Caco-2 (cell line): ENCODE data around the gene GUCD1. TPM values are rescaled to one million over a fixed set of nuclear protein-coding genes. Genes with fewer than 3 reads are reported as not detected.

Experiments used
- BruUV-seq: library from RNA; stranded (reverse); fragments of 400-500 nt; replicated peaks from 2 replicates; lab custom pipeline; 2021; lab: Mats Ljungman, UMichigan
- CTCF ChIA-PET: fragments of 300-600 bp; sonication (Branson Sonifier 250); formaldehyde crosslinking; loops from one replicate; lab custom pipeline; 2022; ENCODE audit warnings: antibody characterized with exemption; lab: Charles Lee
- POLR2A ChIA-PET: fragments of 300-600 bp; sonication (Branson Sonifier 250); formaldehyde crosslinking; loops from one replicate; lab custom pipeline; 2022; ENCODE audit warnings: antibody characterized with exemption; lab: Charles Lee
- DNase-seq, 2 experiments: peaks; one replicate each; pipeline versions ENCODE4 v3.0.0 to v3.0.0-alpha.2; 2020 to 2022
- H3K27me3 ChIP-seq: replicated peaks from 2 replicates; pipeline ENCODE4 v1.6.0; 2011; ENCODE audit warnings: low read length; ENCODE audit not compliant: control insufficient read depth, insufficient read depth
- H3K36me3 ChIP-seq: 2 replicates; pipeline ENCODE4 v1.5.1; 2011; ENCODE audit warnings: low read length; ENCODE audit not compliant: control insufficient read depth, insufficient read depth
- H3K4me1 ChIP-seq: fragments of 250-450 bp; sonication (Bioruptor Pico); 2 replicates; pipeline ENCODE4 v1.5.1; 2020; ENCODE audit warnings: mild to moderate bottlenecking
- H3K4me3 ChIP-seq: 2 replicates; pipeline ENCODE4 v1.5.1; 2011; ENCODE audit warnings: low read depth, mild to moderate bottlenecking, control low read depth, low read length
- H3K9me3 ChIP-seq: fragments of 250-450 bp; sonication (Bioruptor Pico); 2 replicates; pipeline ENCODE4 v1.5.1; 2020; ENCODE audit warnings: mild to moderate bottlenecking, moderate library complexity
- H3K27ac Mint-ChIP-seq: one replicate; pipeline ENCODE4 v1.8.0; 2022; ENCODE audit warnings: mixed read lengths; ENCODE audit not compliant: unreplicated experiment
- H3K27me3 Mint-ChIP-seq: one replicate; pipeline ENCODE4 v1.8.0; 2022; ENCODE audit warnings: mixed read lengths; ENCODE audit not compliant: insufficient read depth, unreplicated experiment
- H3K36me3 Mint-ChIP-seq: one replicate; pipeline ENCODE4 v1.8.0; 2022; ENCODE audit warnings: mild to moderate bottlenecking, mixed read lengths; ENCODE audit not compliant: insufficient read depth, unreplicated experiment
- H3K4me1 Mint-ChIP-seq: one replicate; pipeline ENCODE4 v1.8.0; 2022; ENCODE audit warnings: low read depth, mixed read lengths; ENCODE audit not compliant: unreplicated experiment
- H3K4me3 Mint-ChIP-seq: one replicate; pipeline ENCODE4 v1.8.0; 2022; ENCODE audit warnings: mild to moderate bottlenecking, moderate library complexity, mixed read lengths; ENCODE audit not compliant: unreplicated experiment
- H3K9me3 Mint-ChIP-seq: one replicate; pipeline ENCODE4 v1.8.0; 2022; ENCODE audit warnings: mixed read lengths; ENCODE audit not compliant: unreplicated experiment
- CTCF ChIP-seq, 2 experiments: fragments of 200-600 bp in 1 of 2; IDR thresholded peaks; 1 replicate in 1 of 2; 2 replicates in 1 of 2; pipeline versions ENCODE4 v1.5.1 to v1.8.0; 2011 to 2022; ENCODE audit warnings: antibody characterized with exemption in 1 of 2, control low read depth in 1 of 2, inconsistent platforms in 1 of 2, low read depth in 1 of 2, low read length in 1 of 2, mild to moderate bottlenecking in 1 of 2, moderate library complexity in 1 of 2; ENCODE audit not compliant: insufficient read depth in 1 of 2, severe bottlenecking in 1 of 2, unreplicated experiment in 1 of 2
- intact Hi-C: fragments of 100-400 bp; cut with micrococcal nuclease; formaldehyde crosslinking; loops from one replicate; pipeline ENCODE4 v1.10.0; 2022; ENCODE audit not compliant: unreplicated experiment
- total RNA-seq: library from RNA; stranded (reverse); gene quantifications from 2 replicates; pipeline ENCODE4 v1.2.3, GENCODE V29; 2022

GUCD1 gene
- total RNA-seq, 1 experiment from 2014 or later, result 127 TPM

- Mint-ChIP-seq H3K9me3 (no peaks in the 10 kb centered on the region), H3K27me3 (no peaks in the 10 kb centered on the region), H3K36me3 (peaks cover 36% of the 10 kb centered on the region), H3K27ac (peak overlapping the region; percentile 88), H3K4me3 (peak overlapping the region; percentile 84), H3K4me1 (peaks cover 54% of the 10 kb centered on the region)
- Histone ChIP-seq H3K4me1 (peaks cover 61% of the 10 kb centered on the region), H3K9me3 (no peaks in the 10 kb centered on the region), H3K4me3 (peak overlapping the region; percentile 68), H3K27me3 (no peaks in the 10 kb centered on the region), H3K36me3 (no peaks in the 10 kb centered on the region)
- intact Hi-C loops, result loop anchor here (2.0 kb wide), 1 partner anchor 19 kb away; no protein-coding TSS in a partner anchor
- no peak for DNase-seq
- ChIA-PET CTCF (interaction anchor here (0.5 to 1.4 kb wide), 4 partner anchors 11 to 472 kb away, joined by 3 read pairs; no protein-coding TSS in a partner anchor), POLR2A (no interaction called here)
- no peak for TF ChIP-seq CTCF (IDR thresholded peaks at IDR 0.05; ENCODE audit: insufficient read depth in 1 of 2, low read depth in 1 of 2, low read length in 1 of 2, severe bottlenecking in 1 of 2, unreplicated experiment in 1 of 2)
- BruUV-seq, result no TSS peak
Observed at GRCh38 chr22:24495365-24495675, 59.6 kb downstream of the GUCD1 start.

GRCh38 chr22:24494528-24495364, 60.2 kb downstream of the GUCD1 start, which contains the start of gene UPB1:
UPB1 (plus strand) TSS chr22:24495332; CDS start chr22:24495404, 72 bp downstream.
- Mint-ChIP-seq H3K27me3 (no peaks in the 10 kb centered on the region), H3K27ac (peak within 1 kb of the TSS; percentile 88), H3K36me3 (peaks cover 36% of the 10 kb centered on the region), H3K4me1 (peaks cover 50% of the 10 kb centered on the region), H3K4me3 (peak within 1 kb of the TSS; percentile 84), H3K9me3 (no peaks in the 10 kb centered on the region)
- Histone ChIP-seq H3K27me3 (no peaks in the 10 kb centered on the region), H3K9me3 (no peaks in the 10 kb centered on the region), H3K4me3 (peak within 1 kb of the TSS; percentile 68), H3K36me3 (no peaks in the 10 kb centered on the region), H3K4me1 (peaks cover 55% of the 10 kb centered on the region)
- ChIA-PET POLR2A (no interaction called here), CTCF (interaction anchor here (0.5 to 1.4 kb wide), 4 partner anchors 11 to 471 kb away, joined by 3 read pairs; no protein-coding TSS in a partner anchor)
- intact Hi-C loops, result loop anchor here (1.0 to 2.0 kb wide), 2 partner anchors 12 to 20 kb away; no protein-coding TSS in a partner anchor
- no TSS peak for BruUV-seq
- peak; percentile 92 for DNase-seq
- TF ChIP-seq CTCF (IDR thresholded peaks at IDR 0.05; ENCODE audit: insufficient read depth in 1 of 2, low read depth in 1 of 2, low read length in 1 of 2, severe bottlenecking in 1 of 2, unreplicated experiment in 1 of 2), result no peak

DNA sequence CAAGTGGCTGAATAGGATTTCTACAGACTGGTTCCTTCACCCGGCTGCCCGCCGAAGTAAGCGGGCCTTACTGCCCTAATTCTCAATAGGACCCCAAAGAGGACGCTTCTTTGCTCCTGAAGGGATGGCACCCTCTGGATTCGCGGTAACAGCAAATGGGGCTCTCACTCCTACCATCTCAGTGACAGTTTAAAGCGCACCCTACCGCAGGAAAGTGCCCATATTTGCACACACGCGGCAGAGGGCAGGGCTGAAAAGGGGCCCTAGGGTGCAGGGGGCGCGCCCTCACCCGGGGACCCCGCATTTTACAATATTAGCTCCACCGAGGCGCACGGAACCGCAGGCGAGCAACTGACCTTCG, 60.8 kb downstream of the GUCD1 start:
- no peaks in the 10 kb centered on the region for H3K9me3 Mint-ChIP-seq
- H3K4me3 ChIP-seq, result peak overlapping the region; percentile 68
- peak overlapping the region; percentile 88 for H3K27ac Mint-ChIP-seq
- peaks cover 49% of the 10 kb centered on the region for H3K4me1 ChIP-seq
- intact Hi-C loops, result loop anchor here (1.0 to 2.0 kb wide), 2 partner anchors 12 to 21 kb away; no protein-coding TSS in a partner anchor
- ChIA-PET CTCF (no interaction called here), POLR2A (no interaction called here)
- no peak for DNase-seq
- H3K4me3 Mint-ChIP-seq, result peak overlapping the region; percentile 84
- peaks cover 50% of the 10 kb centered on the region for H3K4me1 Mint-ChIP-seq
- no peaks in the 10 kb centered on the region for H3K27me3 ChIP-seq
- no peaks in the 10 kb centered on the region for H3K36me3 ChIP-seq
- no peaks in the 10 kb centered on the region for H3K9me3 ChIP-seq
- peaks cover 36% of the 10 kb centered on the region for H3K36me3 Mint-ChIP-seq
- no peaks in the 10 kb centered on the region for H3K27me3 Mint-ChIP-seq
- no TSS peak for BruUV-seq
- TF ChIP-seq CTCF (IDR thresholded peaks at IDR 0.05; ENCODE audit: insufficient read depth in 1 of 2, low read depth in 1 of 2, low read length in 1 of 2, severe bottlenecking in 1 of 2, unreplicated experiment in 1 of 2), result no peak
